ENCODE measurements around the gene CMTM1.
"Not testable (repeated sequence)": the region's sequence is repeated elsewhere in the genome, so short reads cannot be mapped to it uniquely, and the experiment has no call there.

The CMTM1 gene

DNA sequence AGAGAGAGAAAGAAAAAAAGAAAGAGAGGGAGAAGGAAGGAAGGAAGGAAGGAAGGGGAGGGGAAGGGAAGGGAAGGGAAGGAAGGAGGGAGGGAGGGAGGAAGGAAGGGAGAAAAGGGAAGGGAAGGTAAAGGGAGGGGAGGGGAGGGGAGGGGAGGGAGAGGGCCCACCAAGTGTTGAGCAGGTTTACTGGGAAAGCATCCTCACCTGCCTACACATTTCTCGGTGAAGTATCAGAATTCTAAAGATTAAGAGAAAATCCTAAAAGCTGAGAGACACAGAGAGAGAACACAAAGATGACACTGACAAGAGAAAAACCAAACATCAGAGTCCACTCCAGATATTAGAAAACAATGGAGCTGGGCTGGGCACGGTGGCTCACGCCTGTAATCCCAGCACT, 26.0 kb downstream of the CMTM1 start:
- no peak for DNase-seq (ENCODE audit: low read depth in 2 of 2)

DNA sequence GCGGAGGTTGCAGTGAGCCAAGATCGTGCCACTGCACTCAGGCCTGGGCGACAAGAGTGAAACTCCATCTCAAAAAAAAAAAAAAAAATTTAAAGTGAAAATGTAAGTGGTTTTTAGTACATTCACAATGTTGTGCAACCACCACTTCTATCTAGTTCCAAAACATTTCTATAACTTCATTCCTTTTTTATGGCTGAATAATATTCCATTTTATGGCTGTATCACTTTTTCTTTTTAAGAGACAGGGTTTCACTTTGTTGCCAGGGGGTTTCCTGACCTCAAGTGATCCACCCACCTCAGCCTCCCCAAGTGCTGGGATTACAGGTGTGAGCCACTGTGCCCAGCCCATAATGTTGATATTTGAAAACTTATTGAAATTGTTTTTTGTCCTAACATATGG, 26.6 kb downstream of the CMTM1 start:
- DNase-seq (ENCODE audit: low read depth in 2 of 2) = no peak

DNA sequence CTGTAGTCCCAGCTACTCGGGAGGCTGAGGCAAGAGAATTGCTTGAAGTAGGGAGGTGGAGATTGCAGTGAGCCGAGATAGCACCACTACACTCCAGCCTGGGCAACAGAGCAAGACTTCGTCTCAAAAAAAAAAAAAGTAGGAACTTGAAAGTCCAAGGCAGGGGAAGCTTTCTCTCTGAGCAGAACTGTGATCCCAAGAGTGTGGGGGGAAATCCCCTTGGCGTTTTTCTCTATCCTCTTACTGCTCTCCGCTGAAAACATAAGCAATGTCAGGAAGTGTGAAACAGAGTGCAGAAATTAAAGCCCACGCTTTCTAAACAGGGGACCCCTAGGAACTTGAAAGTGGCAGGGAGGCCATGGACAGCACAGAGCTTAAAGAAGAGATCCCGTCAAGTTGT, 28.5 kb downstream of the CMTM1 start:
- DNase-seq (ENCODE audit: low read depth in 2 of 2) = no peak

DNA sequence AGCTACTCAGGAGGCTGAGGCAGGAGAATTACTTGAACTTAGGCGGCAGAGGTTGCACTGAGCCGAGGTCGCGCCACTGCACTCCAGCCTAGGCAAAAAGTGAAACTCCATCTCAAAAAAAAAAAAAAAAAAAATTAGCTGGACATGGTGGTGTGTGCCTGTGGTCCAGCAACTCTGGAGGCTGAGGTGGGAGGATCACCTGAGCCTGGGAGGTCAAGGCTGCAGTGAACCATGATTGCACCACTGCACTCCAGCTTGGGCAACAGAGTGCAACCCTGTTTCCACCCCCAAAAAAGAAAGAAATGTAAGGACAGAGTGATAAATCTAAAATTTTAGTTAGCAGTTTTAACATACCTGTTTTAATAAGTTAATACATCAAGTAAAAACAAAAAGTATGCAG, 30.3 kb downstream of the CMTM1 start:
- DNase-seq (ENCODE audit: low read depth in 2 of 2) = not testable (repeated sequence)

DNA sequence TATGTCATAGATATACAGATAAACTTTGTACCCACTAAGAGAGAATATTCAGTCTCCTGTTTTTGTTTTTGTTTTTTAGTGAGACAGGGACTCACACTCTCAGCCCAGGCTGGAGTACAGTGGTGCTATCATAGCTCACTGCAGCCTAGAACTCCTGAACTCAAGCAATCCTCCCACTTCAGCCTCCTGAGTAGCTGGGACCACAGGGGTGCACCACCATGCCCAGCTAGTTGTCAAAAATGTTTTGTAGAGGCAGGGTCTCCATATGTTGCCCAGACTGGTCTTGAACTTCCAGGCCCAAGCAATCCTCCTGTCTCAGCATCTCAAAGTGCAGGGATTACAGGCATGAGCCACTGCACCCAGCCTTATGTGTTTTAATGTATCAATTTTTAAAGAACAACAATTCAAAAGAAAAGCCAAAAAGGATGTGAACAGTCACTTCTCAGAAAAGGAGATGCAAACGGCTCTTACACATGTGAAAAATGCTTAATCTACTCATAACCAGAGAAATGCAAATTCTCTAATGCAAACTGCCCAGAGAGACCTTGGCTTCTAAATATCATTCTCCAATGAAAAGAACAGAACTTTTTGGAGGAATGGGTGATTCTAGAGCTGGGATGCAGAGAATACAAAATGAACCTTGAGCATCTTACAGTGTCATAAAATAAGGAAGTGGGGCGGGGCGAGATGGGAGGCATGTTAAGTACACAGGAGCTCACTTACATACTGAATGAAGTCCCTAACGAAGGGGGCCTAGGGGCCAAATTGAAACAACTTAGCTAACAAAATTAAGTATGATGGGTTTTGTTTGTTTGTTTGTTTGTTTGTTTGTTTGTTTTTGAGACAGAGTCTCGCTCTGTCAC, 31.0 kb downstream of the CMTM1 start:
- no peak for DNase-seq (ENCODE audit: low read depth in 2 of 2)

DNA sequence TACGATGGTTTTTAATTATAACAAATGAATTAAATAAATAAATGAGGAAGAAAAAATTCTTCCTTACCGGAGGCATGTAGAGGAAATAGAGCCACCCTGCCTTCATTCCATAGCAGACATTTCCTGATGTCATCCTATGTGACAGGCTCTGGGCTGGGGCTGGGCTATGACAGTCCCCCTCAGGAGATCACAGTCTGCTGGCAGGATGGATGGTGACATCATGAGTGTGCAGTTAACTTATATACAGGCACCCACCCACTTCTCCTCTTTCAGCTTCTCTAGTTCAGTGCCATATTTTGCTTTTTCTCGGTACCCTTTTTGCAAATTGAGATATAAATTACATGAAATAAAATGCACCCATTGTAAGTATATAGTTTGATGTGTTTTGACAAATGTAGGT, 31.9 kb downstream of the CMTM1 start:
- DNase-seq (ENCODE audit: low read depth in 2 of 2) = no peak

DNA sequence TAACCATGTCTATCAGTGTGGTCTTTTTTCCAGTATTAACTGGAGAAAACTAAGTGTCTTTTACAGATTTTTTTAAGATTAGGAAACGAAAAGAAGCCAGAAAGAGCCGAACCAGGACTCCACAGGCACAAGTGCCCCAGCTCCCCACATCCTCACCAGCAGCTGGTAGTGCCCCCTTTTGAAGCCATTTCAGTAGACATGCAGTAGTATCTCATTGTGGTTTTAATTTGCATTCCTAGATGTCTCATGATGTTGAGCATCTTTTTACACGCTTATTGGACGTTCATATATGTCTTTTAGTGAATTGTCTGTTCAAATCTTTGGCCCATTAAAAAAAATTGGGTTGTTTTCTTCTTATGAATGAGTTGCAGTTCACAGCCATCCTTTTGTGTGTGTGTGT, 33.5 kb downstream of the CMTM1 start:
- DNase-seq (ENCODE audit: low read depth in 2 of 2) = no peak

DNA sequence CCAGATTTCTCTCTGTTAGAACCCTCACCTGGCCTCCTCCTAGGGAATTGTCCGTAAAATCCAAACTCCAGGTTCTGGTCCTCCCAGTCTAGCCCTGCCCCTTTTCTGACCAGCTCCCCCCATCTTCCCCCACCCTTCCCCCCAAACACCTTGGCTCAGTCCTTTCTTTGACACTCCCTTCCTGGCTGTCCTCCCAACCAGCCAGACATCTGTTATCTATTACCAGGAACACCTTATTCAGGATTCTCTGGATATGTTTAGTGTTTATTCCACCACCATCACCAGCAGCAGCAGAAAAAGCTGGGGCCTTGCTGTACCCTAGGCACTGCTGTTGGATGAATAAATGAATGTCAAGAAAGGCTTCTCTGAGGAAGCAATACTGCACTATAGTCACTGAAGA, 34.2 kb downstream of the CMTM1 start:
- no peak for DNase-seq (ENCODE audit: low read depth in 2 of 2)

DNA sequence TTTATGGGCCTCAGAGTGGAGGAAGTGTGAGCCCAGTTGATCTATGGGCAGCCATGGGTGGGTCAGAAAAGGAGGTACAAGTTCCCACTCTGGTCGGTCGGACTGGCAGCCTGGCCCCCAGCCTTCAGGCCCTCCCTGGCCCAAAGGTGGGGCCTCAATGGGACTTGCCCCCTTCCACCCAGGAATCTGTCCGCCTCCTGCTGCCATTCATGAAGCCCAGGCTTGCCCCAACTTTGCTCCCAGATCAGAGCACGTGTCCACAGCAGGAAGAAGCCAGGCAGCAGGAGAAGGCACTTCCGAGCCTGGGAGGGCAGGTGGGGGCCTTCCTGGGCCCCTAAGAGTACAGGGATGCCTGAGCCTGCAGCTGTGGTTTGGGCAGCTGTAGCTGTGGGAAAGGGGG, 35.2 kb downstream of the CMTM1 start:
- no peak for DNase-seq (ENCODE audit: low read depth in 2 of 2)

DNA sequence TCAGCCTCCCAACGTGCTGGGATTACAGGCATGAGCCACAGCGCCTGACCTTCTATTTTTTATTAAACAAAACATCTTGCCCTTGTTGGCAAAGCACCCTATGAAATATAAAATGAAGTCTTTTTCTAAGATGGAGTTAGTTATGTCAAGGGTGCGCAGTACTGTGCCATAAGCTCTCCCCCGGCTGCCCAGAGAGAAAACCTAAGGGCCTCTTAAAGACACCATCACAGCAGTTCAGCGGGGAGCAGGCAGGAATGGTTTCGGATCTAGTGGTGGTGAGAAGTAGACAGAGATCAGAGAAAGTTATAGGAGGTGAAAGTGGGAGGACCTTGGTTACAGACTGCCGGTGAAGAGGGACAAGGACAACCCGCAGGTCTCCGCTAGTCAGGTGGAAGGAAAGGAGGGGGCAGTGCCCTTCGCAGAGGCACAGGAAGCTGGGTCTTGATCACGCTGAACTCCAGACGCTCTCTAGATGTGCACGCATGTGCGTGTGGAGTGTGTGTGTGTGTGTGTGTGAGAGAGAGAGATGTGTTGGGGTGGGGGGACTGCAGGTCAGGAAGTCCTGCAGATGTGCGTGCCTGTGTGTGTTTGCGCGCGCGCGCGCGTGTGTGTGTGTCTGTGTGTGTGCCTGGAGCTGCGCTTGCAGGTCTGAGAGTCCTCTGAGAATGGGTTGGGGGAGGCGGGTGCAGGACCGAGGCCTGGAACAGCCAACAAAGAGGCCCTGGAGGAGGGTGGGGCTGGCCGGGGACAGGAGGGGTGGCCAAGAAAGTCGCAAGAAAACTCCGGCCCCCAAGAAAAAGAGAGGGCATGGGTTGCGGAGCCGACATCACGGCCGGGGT, 37.5 kb downstream of the CMTM1 start:
- DNase-seq (ENCODE audit: low read depth in 2 of 2) = peak; percentile 21 to 23

DNA sequence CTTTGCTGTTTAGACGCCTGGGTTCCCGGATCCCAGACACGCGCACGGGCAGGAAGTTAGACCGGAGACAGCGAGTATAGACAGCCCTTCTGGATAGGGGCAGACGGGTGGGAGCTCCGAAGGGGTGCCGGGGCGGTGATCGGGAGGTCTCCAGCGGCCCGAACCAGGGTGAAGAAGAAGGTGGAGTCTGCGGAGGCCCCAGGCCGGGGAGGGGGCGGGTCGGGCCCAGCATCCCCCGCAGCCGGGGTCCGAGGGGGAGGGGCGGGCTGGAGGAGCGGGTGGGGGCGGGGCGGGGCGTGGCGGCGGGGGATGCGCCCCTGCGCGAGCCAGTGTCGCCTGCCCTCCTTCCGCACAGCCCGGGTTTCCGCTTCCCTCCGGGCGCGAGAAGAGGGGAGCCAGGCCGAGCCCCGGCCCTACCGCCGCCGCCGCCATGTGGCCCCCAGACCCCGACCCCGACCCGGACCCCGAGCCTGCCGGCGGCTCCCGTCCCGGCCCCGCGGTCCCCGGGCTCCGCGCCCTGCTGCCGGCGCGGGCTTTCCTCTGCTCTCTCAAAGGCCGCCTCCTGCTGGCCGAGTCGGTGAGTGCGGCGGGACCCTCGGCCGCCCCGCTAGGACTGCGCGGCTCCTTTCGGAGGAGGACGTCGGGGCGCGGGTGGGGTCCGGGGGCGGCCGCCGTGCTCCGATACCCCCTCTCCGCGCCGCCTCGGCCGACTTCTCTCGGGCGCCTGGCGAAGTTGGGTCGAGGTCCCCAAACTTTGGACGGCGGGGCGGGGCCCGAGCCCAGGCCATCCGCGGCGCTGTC, 38.3 kb downstream of the CMTM1 start, which contains the start of gene CMTM3:
CMTM3 (plus strand) TSS at position 329 of the 801 bp plus-strand sequence; CDS start at position 431, 102 bp downstream.
- peak; percentile 46 to 63 for DNase-seq (ENCODE audit: low read depth in 2 of 2)

DNA sequence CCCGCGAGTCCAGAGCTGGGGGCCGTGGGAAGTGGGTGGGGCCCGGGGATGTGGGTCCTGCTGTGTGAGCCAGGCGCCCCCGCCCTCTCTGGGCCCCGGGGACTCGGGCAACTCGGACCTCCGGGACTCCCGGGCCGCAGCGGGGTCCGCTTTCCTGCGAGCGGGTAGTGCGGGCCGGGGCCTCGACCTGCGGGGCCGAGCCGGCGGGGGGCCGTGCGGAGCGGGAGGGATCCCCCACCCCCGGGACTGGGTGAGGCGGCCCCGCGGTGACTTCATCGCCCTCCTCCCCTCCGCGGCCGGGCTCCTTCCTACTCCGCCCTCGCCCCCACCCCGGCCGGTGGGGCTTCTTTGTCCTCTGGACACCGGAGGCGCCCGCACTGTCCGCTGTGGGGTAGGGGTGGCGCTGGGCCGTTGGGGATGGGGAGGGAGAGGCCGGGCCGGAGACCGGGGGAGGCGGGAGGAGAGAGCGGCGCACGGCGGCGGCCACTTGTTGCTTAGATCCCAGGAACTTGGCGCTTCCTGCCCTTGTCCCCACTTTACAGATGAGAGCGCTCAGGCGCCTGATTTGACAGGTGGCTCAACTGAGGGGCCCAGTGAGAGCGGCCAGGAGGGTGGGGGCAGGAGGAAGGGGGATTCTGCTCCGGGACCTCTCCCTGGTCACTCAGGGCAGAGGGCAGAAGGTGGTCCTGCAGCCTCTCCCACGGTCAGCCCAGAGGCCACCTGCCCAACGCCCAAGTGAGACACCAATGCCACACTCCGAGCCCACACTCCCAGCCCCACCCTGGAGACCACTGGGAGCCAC, 39.1 kb downstream of the CMTM1 start:
- DNase-seq (ENCODE audit: low read depth in 2 of 2) = no peak

DNA sequence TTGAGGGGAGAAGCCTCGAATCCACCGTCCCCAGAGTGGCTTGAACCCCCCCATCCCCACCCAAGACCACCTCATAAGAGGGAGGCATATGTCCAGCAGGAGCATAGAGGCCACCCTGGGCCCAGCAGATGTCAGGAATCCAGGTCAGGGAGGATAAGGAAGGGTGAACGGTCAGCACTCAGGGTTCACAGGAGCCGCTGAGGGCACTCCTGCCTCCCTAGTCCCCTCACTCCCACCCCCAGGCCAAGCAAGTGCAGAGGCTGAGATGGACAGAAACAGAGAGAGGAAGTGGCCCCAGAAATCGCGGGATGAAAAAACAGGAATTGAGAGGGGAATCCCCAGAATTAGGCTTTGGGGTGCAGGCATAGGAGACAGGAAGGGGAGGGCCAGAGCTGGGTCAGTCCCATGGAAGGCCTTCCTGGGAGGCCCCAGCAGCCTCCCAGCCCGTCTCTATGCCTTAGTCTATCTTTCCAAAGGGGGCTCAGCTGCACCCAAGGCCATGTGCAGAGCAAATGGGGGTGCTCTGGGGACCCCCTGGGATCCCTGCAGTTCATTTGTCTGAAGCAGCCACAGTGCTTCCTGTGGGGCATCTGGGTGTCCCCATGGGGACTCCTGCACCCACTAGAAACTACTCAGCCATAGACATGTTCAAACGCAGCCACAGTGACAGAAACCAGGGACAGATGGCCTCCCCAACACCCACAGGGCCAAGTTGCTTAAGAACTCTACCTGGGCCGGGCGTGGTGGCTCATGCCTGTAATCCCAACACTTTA, 39.9 kb downstream of the CMTM1 start:
- DNase-seq (ENCODE audit: low read depth in 2 of 2) = no peak

DNA sequence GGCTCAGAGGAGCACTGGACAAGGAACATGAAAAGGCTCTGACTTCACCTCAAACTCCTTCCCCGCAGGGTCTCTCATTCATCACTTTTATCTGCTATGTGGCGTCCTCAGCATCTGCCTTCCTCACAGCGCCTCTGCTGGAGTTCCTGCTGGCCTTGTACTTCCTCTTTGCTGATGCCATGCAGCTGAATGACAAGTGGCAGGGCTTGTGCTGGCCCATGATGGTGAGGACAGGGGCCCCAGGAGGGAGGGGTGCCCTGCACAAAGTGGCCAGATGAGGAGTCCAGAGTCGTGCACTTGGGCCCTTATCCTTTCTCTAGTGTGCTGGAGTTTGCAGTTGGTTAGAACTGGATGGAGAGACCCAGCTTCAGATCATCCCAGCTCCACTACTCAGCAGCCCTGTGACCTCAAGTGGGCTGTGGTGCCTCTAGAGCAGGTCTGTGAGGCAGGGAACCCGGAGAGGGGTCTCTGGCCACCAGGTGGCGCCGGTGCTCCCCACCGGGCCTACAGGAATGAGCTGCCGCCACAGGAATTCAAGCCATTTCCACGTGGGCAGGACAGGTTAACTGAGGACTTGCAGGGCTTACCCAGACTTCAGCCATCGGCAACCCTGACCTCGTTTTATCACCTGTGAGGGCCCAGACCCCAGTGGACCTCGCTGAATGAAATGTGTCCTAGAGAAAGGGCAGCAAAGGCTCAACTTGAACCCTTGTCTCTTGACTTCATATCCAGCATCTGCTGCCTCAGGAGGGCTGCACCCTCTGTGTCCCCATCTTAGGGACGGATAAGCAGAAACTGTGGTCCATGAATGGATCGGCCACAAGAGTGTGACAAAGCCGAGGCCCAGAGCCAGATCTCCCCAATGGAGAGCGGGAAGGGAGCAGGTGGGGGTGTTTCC, 42.3 kb downstream of the CMTM1 start:
- peak; percentile 58 to 84 for DNase-seq (ENCODE audit: low read depth in 2 of 2)

DNA sequence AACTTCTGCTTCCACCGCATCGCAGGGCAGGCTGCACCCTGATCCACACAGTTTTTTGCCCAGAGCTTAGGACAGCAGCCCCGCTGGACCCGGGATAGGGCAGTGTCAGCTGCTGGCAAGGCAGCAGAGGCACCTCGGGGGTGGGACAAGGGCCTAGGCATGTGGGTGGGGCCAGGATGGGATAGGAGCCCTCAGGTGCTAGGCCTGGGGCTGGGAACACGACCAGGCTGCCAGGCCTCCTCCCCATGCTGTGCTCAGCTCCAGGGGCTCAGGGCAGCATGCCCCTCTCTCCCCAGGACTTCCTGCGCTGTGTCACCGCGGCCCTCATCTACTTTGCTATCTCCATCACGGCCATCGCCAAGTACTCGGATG, 42.9 kb downstream of the CMTM1 start:
- no peak for DNase-seq (ENCODE audit: low read depth in 2 of 2)

DNA sequence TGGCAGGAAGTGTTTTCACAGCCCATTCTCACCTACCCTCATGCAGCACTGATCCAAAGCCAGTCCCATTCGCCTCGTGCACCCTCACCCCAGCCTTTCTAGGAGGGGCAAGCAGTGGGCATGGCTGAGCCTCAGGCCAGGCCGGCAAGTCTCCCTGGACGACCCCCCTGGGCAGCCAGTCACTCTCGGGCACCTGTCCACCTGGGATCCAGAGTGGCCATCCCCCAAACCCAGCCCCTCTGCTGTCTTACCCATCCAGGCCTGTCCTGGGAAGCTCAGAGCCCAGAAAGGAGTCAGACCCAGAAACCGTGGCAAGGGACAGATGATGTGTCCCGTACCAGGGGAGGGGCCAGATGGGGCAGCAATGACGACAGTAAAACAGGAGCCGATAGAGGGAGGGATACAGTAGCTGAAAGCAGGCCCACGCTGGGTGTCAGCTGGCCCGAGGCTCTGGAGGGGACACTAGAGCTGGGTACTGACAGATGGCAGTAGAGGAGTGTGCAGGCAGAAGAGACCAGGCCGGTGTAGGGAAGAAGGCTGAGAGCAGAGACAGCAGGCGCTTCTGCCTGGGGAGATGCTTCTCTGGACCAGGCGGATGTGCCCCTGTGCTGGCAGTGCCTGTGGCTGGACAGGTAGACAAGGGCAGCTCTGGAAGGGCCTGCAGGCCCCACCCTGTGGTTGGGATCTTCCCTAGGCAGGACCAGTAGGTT, 44.0 kb downstream of the CMTM1 start:
- no peak for DNase-seq (ENCODE audit: low read depth in 2 of 2)

DNA sequence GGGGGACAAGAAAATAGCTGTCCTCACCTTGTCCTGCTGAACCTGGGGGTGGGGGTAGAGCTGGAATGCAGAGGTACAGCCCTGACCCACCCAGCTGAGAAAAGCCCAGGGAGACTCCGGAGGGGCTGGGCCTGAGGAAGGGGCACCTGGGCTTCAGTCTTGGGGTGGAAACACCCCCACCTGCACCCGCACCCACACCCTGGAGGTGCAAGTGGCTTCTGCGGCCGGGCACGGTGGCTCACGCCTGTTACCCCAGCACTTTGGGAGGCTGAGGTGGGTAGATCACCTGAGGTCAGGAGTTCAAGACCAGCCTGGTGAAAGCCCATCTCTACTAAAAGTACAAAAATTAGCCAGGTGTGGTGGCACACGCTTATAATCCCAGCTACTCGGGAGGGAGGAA, 45.7 kb downstream of the CMTM1 start:
- DNase-seq (ENCODE audit: low read depth in 2 of 2) = not testable (repeated sequence)

DNA sequence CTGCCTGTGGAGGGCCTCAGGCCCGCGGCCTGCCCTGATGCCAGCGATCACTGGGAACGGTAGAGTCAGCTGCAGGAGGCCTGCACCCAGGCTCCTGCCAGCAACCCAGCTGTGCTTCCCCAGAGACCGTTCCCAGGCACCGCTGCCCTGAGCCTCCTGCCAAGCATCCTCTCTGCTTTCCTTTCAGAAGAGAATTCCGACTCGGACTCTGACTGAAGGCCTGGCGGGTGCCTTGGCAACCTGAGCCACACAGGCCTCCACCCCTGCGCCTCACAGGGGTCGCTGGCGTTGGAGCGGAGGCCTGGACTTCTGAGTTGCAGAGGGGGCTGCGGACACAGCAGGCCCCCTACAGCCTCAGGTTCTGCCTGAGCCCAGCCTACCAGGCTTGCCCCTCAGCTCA, 46.2 kb downstream of the CMTM1 start:
- no peak for DNase-seq (ENCODE audit: low read depth in 2 of 2)
